ENCODE measurements around the gene VSIR. TPM values are rescaled to one million over a fixed set of nuclear protein-coding genes. Genes with fewer than 3 reads are reported as not detected.

The VSIR gene
- total and polyA plus RNA-seq, 2 donors from 2014 or later, result 32.1 to 66.6 TPM

DNA sequence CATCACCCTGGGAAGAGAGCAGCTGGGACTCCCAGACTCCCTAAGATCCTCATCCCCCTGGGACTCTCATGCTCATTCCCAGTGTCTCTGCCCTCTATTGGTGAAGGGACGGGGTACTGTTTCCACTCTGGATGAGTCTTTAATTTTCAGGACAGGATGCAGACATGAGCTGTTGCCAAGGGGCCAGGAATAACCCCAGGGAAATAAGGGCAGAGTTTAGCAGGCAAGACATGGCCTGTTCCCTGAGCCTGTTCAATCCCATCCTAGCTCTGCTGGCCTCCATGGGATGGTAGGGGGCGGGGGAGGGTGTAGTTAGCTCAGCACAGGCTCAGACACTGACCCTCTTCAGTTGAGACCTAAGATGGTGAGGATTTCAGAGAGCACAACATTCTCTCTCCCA lies 67.7 kb downstream of the VSIR start:
- Histone ChIP-seq H3K9ac (ENCODE audit: low read length in 3 of 3) (no peak overlapping the region), H3K9me3 (ENCODE audit: control insufficient read depth in 2 of 3, insufficient read depth in 1 of 3, low read length in 3 of 3) (no peaks in the 10 kb centered on the region), H3K4me1 (ENCODE audit: control insufficient read depth in 2 of 3, insufficient read depth in 2 of 3, low read depth in 1 of 3, low read length in 3 of 3) (peaks cover 0 to 8% (median 4%) of the 10 kb centered on the region in 3 donors), H3K36me3 (ENCODE audit: control insufficient read depth in 2 of 3, insufficient read depth in 3 of 3, low read length in 3 of 3) (no peaks in the 10 kb centered on the region), H3K27ac (ENCODE audit: low read depth in 2 of 2, low read length in 2 of 2) (no peak overlapping the region), H3K4me3 (ENCODE audit: low read length in 3 of 3) (no peak overlapping the region), H3K27me3 (ENCODE audit: control insufficient read depth, insufficient read depth, low read length) (no peaks in the 10 kb centered on the region)
- intact Hi-C loops (cut with DNase I), result no loop called here
- TF ChIP-seq, protein P1, sequence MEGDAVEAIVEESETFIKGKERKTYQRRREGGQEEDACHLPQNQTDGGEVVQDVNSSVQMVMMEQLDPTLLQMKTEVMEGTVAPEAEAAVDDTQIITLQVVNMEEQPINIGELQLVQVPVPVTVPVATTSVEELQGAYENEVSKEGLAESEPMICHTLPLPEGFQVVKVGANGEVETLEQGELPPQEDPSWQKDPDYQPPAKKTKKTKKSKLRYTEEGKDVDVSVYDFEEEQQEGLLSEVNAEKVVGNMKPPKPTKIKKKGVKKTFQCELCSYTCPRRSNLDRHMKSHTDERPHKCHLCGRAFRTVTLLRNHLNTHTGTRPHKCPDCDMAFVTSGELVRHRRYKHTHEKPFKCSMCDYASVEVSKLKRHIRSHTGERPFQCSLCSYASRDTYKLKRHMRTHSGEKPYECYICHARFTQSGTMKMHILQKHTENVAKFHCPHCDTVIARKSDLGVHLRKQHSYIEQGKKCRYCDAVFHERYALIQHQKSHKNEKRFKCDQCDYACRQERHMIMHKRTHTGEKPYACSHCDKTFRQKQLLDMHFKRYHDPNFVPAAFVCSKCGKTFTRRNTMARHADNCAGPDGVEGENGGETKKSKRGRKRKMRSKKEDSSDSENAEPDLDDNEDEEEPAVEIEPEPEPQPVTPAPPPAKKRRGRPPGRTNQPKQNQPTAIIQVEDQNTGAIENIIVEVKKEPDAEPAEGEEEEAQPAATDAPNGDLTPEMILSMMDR (IDR thresholded peaks at IDR 0.05; ENCODE audit: borderline replicate concordance, extremely low read depth, insufficient read depth), result no peak
- no peak for DNase-seq
- FAIRE-seq, result no peak

DNA sequence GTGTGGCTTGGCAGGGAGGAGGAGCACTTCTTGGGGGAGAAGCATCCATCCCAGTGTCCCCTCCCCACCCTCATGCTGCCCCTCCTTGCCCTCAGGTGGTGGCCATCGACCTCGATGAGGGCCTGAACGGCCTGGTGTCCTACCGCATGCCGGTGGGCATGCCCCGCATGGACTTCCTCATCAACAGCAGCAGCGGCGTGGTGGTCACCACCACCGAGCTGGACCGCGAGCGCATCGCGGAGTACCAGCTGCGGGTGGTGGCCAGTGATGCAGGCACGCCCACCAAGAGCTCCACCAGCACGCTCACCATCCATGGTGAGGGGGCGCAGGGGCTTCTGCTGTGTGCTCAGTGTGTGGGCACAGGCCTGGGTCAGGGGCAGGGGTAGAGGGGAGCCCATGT lies 68.5 kb downstream of the VSIR start:
- Histone ChIP-seq H3K9me3 (ENCODE audit: control insufficient read depth in 2 of 3, insufficient read depth in 1 of 3, low read length in 3 of 3) (no peaks in the 10 kb centered on the region), H3K27me3 (ENCODE audit: control insufficient read depth, insufficient read depth, low read length) (no peaks in the 10 kb centered on the region), H3K4me3 (ENCODE audit: low read length in 3 of 3) (no peak overlapping the region), H3K4me1 (ENCODE audit: control insufficient read depth in 2 of 3, insufficient read depth in 2 of 3, low read depth in 1 of 3, low read length in 3 of 3) (peaks cover 0 to 8% (median 4%) of the 10 kb centered on the region in 3 donors), H3K27ac (ENCODE audit: low read depth in 2 of 2, low read length in 2 of 2) (no peak overlapping the region), H3K36me3 (ENCODE audit: control insufficient read depth in 2 of 3, insufficient read depth in 3 of 3, low read length in 3 of 3) (no peaks in the 10 kb centered on the region), H3K9ac (ENCODE audit: low read length in 3 of 3) (no peak overlapping the region)
- TF ChIP-seq, protein P1 (IDR thresholded peaks at IDR 0.05; ENCODE audit: borderline replicate concordance, extremely low read depth, insufficient read depth), result no peak
- FAIRE-seq (no peak), DNase-seq (no peak)
- intact Hi-C loops (cut with DNase I), result no loop called here

DNA sequence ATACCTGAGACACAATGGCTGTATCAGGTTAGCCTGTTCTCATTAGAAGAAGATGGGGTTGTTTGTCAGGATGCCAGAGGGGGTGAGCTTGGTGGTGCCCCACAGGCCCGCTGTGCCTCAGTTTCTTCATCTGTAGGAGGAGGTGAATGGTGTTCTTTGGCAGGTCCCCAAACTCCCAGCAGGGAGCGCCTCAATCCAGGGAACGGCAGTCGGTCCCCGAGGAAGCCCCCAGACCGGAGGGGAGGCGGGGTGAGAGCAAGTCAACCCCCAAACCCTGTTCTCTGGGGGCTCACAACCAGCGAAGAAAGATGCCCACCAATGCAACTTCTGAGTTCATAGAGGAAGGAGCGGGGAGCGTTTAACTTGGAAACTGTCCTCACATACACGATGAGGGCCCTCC lies 69.7 kb downstream of the VSIR start:
- H3K9ac ChIP-seq (ENCODE audit: low read length in 3 of 3), result no peak overlapping the region
- no peaks in the 10 kb centered on the region for H3K9me3 ChIP-seq (ENCODE audit: control insufficient read depth in 2 of 3, insufficient read depth in 1 of 3, low read length in 3 of 3)
- H3K27ac ChIP-seq (ENCODE audit: low read depth in 2 of 2, low read length in 2 of 2), result no peak overlapping the region
- DNase-seq (no peak), FAIRE-seq (no peak)
- no peaks in the 10 kb centered on the region for H3K36me3 ChIP-seq (ENCODE audit: control insufficient read depth in 2 of 3, insufficient read depth in 3 of 3, low read length in 3 of 3)
- intact Hi-C loops (cut with DNase I), result no loop called here
- no peaks in the 10 kb centered on the region for H3K27me3 ChIP-seq (ENCODE audit: control insufficient read depth, insufficient read depth, low read length)
- no peak overlapping the region for H3K4me3 ChIP-seq (ENCODE audit: low read length in 3 of 3)
- H3K4me1 ChIP-seq (ENCODE audit: control insufficient read depth in 2 of 3, insufficient read depth in 2 of 3, low read depth in 1 of 3, low read length in 3 of 3), result peaks cover 0 to 4% (median 3%) of the 10 kb centered on the region in 3 donors
- TF ChIP-seq, protein P1 (IDR thresholded peaks at IDR 0.05; ENCODE audit: borderline replicate concordance, extremely low read depth, insufficient read depth), result no peak

DNA sequence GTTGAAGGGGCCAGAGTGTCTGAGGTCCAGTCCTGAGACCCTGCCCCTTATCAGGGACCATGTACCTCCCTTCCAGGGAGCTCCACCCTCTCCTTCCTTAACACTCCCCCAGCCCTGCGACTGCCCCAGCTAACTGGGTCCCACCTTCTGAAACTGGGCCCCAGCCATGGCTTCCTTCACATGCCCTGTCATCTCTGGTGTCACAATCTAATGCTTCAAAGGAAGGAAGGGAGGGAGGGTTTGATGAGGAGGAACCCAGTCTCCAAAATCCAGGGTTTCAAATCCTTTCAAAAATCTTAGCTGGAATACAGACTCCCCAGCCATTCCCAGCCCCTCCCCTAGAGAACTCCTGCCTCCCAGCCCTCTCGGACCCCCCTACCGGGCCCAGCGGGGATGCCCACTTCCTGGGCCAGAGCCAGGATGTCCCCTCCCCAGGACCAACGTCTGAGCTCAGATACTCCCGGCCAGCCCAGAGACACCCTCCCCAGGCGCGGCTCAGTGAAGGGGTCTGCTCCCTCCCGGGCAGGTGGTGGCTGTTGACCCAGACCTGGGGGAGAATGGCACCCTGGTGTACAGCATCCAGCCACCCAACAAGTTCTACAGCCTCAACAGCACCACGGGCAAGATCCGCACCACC lies 71.7 kb downstream of the VSIR start:
- intact Hi-C loops (cut with DNase I), result no loop called here
- TF ChIP-seq, protein P1 (IDR thresholded peaks at IDR 0.05; ENCODE audit: borderline replicate concordance, extremely low read depth, insufficient read depth), result no peak
- FAIRE-seq, result no peak

More for the DNA sequence above, 71.7 kb downstream of the VSIR start:
- no peak overlapping the region for H3K4me3 ChIP-seq (ENCODE audit: low read length in 3 of 3)
- no peaks in the 10 kb centered on the region for H3K27me3 ChIP-seq (ENCODE audit: control insufficient read depth, insufficient read depth, low read length)
- H3K36me3 ChIP-seq (ENCODE audit: control insufficient read depth in 2 of 3, insufficient read depth in 3 of 3, low read length in 3 of 3), result no peaks in the 10 kb centered on the region
- H3K9ac ChIP-seq (ENCODE audit: low read length in 3 of 3), result no peak overlapping the region
- DNase-seq, result no peak
- H3K4me1 ChIP-seq (ENCODE audit: control insufficient read depth in 2 of 3, insufficient read depth in 2 of 3, low read depth in 1 of 3, low read length in 3 of 3), result no peaks in the 10 kb centered on the region
- H3K27ac ChIP-seq (ENCODE audit: low read depth in 2 of 2, low read length in 2 of 2), result no peak overlapping the region
- no peaks in the 10 kb centered on the region for H3K9me3 ChIP-seq (ENCODE audit: control insufficient read depth in 2 of 3, insufficient read depth in 1 of 3, low read length in 3 of 3)

Data from kidney (tissue), 14 donors.